Activated B cell treated with CpG ODN at 0.5 μM for 24 hours (primary cell): ENCODE measurements around the gene PRKD3. TPM values are rescaled to one million over a fixed set of nuclear protein-coding genes. Genes with fewer than 3 reads are reported as not detected.
"Not testable (repeated sequence)": the region's sequence is repeated elsewhere in the genome, so short reads cannot be mapped to it uniquely, and the experiment has no call there.

Experiments used
- ATAC-seq: fragments of 200-7000 bp; cut with Tn5 transposase; one replicate; pipeline ENCODE4 v1.10.0; 2021; ENCODE audit warnings: low read depth, mild to moderate bottlenecking, moderate library complexity
- CTCF ChIA-PET: fragments of 350-600 bp; sonication (Branson Sonifier 250); formaldehyde crosslinking; loops from one replicate; lab custom pipeline; 2021; ENCODE audit warnings: antibody characterized with exemption; lab: Charles Lee
- POLR2A ChIA-PET: fragments of 350-600 bp; sonication (Branson Sonifier 250); formaldehyde crosslinking; loops from one replicate; lab custom pipeline; 2021; ENCODE audit warnings: antibody characterized with exemption; lab: Charles Lee
- DNase-seq: peaks from one replicate; pipeline ENCODE4 v3.0.0; 2022
- H3K27ac Mint-ChIP-seq: one replicate; pipeline ENCODE4 v1.8.0; 2020; ENCODE audit warnings: mixed read lengths
- H3K27me3 Mint-ChIP-seq: one replicate; pipeline ENCODE4 v1.8.0; 2021; ENCODE audit warnings: mixed read lengths
- H3K36me3 Mint-ChIP-seq: one replicate; pipeline ENCODE4 v1.8.0; 2021; ENCODE audit warnings: low read depth, mixed read lengths
- H3K4me1 Mint-ChIP-seq: one replicate; pipeline ENCODE4 v1.8.0; 2021; ENCODE audit warnings: mixed read lengths
- H3K4me3 Mint-ChIP-seq: one replicate; pipeline ENCODE4 v1.8.0; 2020; ENCODE audit warnings: mild to moderate bottlenecking, mixed read lengths
- H3K9me3 Mint-ChIP-seq: one replicate; pipeline ENCODE4 v1.8.0; 2020; ENCODE audit warnings: mixed read lengths
- CTCF ChIP-seq: fragments of 200-600 bp; IDR thresholded peaks from one replicate; pipeline ENCODE4 v1.8.0; 2022; ENCODE audit warnings: antibody characterized with exemption, mild to moderate bottlenecking
- intact Hi-C: fragments of 100-400 bp; cut with micrococcal nuclease; formaldehyde crosslinking; loops from one replicate; pipeline ENCODE4 v1.15.1; 2024
- total RNA-seq: library from RNA; stranded (reverse); gene quantifications from 2 replicates; pipeline ENCODE4 v1.2.3, GENCODE V29; 2022

The PRKD3 gene
- total RNA-seq, 1 donor from 2014 or later: 82.5 TPM

DNA sequence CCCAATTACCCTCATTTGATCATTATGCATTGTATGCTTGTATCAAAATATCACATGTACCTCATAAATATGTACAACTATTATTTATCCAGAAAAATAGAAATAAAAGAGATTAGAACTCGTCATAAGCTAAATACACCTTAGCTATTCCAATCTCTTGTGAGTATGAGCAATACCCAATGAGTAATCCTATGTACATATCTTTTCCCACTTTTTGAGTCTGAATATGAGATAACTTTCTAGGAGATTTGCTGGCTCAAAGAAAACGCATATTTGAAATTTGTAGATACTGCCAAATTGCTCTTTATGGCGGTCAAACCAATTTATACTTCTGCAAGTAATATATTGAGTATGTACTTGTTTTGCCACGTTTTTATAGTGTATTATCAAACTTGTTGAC lies 24.1 kb downstream of the PRKD3 start:
- peaks cover 4% of the 10 kb centered on the region for H3K9me3 Mint-ChIP-seq
- intact Hi-C loops: no loop called here
- ChIA-PET POLR2A (no interaction called here), CTCF (no interaction called here)
- TF ChIP-seq CTCF: no peak
- DNase-seq: no peak
- no peaks in the 10 kb centered on the region for H3K27me3 Mint-ChIP-seq
- H3K4me1 Mint-ChIP-seq: peaks cover 47% of the 10 kb centered on the region
- no peak for ATAC-seq
- no peak overlapping the region for H3K4me3 Mint-ChIP-seq
- H3K27ac Mint-ChIP-seq: no peak overlapping the region
- H3K36me3 Mint-ChIP-seq: peaks cover 23% of the 10 kb centered on the region

- ATAC-seq: no peak
- Mint-ChIP-seq H3K9me3 (peaks cover 4% of the 10 kb centered on the region), H3K27me3 (no peaks in the 10 kb centered on the region), H3K4me3 (no peak overlapping the region), H3K4me1 (peaks cover 47% of the 10 kb centered on the region), H3K36me3 (peaks cover 23% of the 10 kb centered on the region), H3K27ac (no peak overlapping the region)
- ChIA-PET POLR2A (no interaction called here), CTCF (no interaction called here)
- no peak for TF ChIP-seq CTCF
- no peak for DNase-seq
- intact Hi-C loops: no loop called here
Observed at GRCh38 chr2:37300146-37300545, 24.5 kb downstream of the PRKD3 start.

GRCh38 chr2:37297632-37298031 lies 27.0 kb downstream of the PRKD3 start:
- Mint-ChIP-seq H3K36me3 (peaks cover 15% of the 10 kb centered on the region), H3K27ac (no peak overlapping the region), H3K27me3 (no peaks in the 10 kb centered on the region), H3K9me3 (peaks cover 4% of the 10 kb centered on the region), H3K4me3 (no peak overlapping the region), H3K4me1 (peaks cover 44% of the 10 kb centered on the region)
- ATAC-seq: no peak
- POLR2A ChIA-PET: no interaction called here
- no peak for TF ChIP-seq CTCF
- CTCF ChIA-PET: no interaction called here
- intact Hi-C loops: no loop called here
- no peak for DNase-seq

DNA sequence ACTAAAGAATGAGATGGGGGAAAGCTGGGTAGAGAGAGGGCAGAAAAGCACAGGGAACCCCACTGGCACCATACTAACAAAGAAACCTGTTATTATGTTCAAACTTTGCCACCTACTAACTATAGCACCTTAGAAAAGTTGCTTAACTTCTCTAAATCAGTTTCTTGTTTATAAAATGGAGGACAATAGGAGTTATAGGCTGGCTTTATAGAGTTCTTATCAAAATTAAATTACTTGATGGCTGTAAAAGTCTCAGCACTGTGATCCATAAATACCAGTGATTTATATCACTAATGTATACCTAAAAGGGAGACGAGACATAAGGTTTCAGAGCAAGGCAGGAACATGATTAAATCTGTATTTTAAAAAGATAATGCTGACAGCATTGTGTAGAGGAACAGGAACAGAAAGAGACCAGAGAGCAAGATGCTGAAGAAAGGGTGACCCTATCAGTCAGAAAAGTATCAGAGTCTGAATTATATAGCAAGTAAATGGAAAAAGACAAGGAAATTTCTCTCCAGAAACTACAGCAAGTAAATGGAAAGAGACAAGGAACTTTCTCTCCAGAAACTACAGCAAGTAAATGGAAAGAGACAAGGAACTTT lies 29.1 kb downstream of the PRKD3 start:
- H3K27ac Mint-ChIP-seq: peak overlapping the region; percentile 39
- peaks cover 48% of the 10 kb centered on the region for H3K4me1 Mint-ChIP-seq
- no peaks in the 10 kb centered on the region for H3K27me3 Mint-ChIP-seq
- intact Hi-C loops: loop anchor here (1.0 to 2.0 kb wide), 3 partner anchors 9 to 29 kb away; partner anchors contain the start of gene PRKD3
- ChIA-PET POLR2A (no interaction called here), CTCF (no interaction called here)
- peaks cover 4% of the 10 kb centered on the region for H3K9me3 Mint-ChIP-seq
- ATAC-seq: peak; percentile 34
- peaks cover 31% of the 10 kb centered on the region for H3K36me3 Mint-ChIP-seq
- H3K4me3 Mint-ChIP-seq: no peak overlapping the region
- DNase-seq: no peak
- no peak for TF ChIP-seq CTCF

- intact Hi-C loops: loop anchor here (1.0 to 2.0 kb wide), 3 partner anchors 9 to 30 kb away; partner anchors contain the start of gene PRKD3
- DNase-seq, ATAC-seq, H3K27me3 Mint-ChIP-seq, H3K4me3 Mint-ChIP-seq, POLR2A ChIA-PET, CTCF ChIA-PET, H3K9me3 Mint-ChIP-seq: not testable (repeated sequence)
- peaks cover 34% of the 10 kb centered on the region for H3K36me3 Mint-ChIP-seq
- peaks cover 50% of the 10 kb centered on the region for H3K4me1 Mint-ChIP-seq
- peak overlapping the region; percentile 39 for H3K27ac Mint-ChIP-seq
Observed at GRCh38 chr2:37294858-37295257, 29.8 kb downstream of the PRKD3 start.
